Activated naive CD8-positive, alpha-beta T cell treated with anti-CD3 and anti-CD28 coated beads, Interleukin-2, amount 50 U/mL, for 24 hours (primary cell): Measurements from ENCODE around the gene SYNE3.

Source experiments
- ATAC-seq: fragments of 150-1000 bp; cut with Tn5 transposase; one replicate; pipeline ENCODE4 v1.10.0; 2021
- DNase-seq: peaks from one replicate; pipeline ENCODE4 v3.0.0; 2021
- H3K27ac Mint-ChIP-seq: one replicate; pipeline ENCODE4 v1.8.0; 2021; ENCODE audit warnings: mild to moderate bottlenecking, mixed read lengths
- H3K27me3 Mint-ChIP-seq: one replicate; pipeline ENCODE4 v1.8.0; 2021; ENCODE audit warnings: mixed read lengths
- H3K36me3 Mint-ChIP-seq: one replicate; pipeline ENCODE4 v1.8.0; 2021; ENCODE audit warnings: low read depth, mixed read lengths
- H3K4me1 Mint-ChIP-seq: one replicate; pipeline ENCODE4 v1.8.0; 2021; ENCODE audit warnings: mixed read lengths
- H3K4me3 Mint-ChIP-seq: one replicate; pipeline ENCODE4 v1.8.0; 2021; ENCODE audit warnings: mild to moderate bottlenecking, moderate library complexity, mixed read lengths
- H3K9me3 Mint-ChIP-seq: one replicate; pipeline ENCODE4 v1.8.0; 2021; ENCODE audit warnings: mixed read lengths

Gene SYNE3

GRCh38 chr14:95547626-95548327, 31.3 kb upstream of the SYNE3 start:
- no peak overlapping the region for H3K4me3 Mint-ChIP-seq
- H3K4me1 Mint-ChIP-seq: peaks cover 9% of the 10 kb centered on the region
- no peak for DNase-seq
- H3K36me3 Mint-ChIP-seq: peaks cover 19% of the 10 kb centered on the region
- H3K27ac Mint-ChIP-seq: no peak overlapping the region
- no peaks in the 10 kb centered on the region for H3K9me3 Mint-ChIP-seq
- H3K27me3 Mint-ChIP-seq: no peaks in the 10 kb centered on the region
- no peak for ATAC-seq

- H3K27ac Mint-ChIP-seq: no peak overlapping the region
- H3K4me3 Mint-ChIP-seq: no peak overlapping the region
- ATAC-seq (no peak), DNase-seq (no peak)
- H3K4me1 Mint-ChIP-seq: peaks cover 9% of the 10 kb centered on the region
- no peaks in the 10 kb centered on the region for H3K9me3 Mint-ChIP-seq
- H3K36me3 Mint-ChIP-seq: peaks cover 19% of the 10 kb centered on the region
- no peaks in the 10 kb centered on the region for H3K27me3 Mint-ChIP-seq
Measured at GRCh38 chr14:95547272-95547625, 30.8 kb upstream of the SYNE3 start.

DNA sequence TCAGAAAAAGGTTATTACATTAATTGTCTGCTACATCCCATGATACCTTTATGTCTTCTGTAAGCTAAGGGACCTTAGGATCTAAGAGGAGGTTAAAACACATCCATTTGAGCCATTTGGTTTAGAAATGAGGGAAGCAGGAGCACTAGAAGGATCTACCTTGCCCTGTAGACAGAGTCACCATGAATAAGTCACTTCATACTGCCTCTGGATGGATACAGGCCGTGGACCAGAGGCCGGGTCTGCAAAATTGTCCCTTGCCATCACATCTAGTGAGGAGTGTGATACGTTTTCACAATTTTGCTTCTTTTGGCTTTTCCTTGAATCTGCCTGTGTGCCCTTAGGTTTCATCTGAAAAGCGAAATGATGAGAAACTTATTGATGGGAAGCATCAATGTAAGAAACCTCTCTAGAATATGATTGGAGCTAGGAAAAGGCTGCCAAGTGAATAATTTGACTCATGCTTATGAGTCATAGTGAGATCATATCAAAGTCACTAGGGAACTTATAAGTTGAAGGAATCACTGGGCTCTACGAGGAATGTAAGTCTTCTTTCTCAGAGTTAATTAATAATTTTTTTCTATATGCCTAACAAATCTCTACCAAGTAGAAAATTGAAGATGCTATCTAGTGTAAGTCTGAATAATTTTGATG, 29.2 kb upstream of the SYNE3 start:
- H3K4me3 Mint-ChIP-seq: no peak overlapping the region
- no peaks in the 10 kb centered on the region for H3K27me3 Mint-ChIP-seq
- no peak overlapping the region for H3K27ac Mint-ChIP-seq
- peaks cover 16% of the 10 kb centered on the region for H3K36me3 Mint-ChIP-seq
- H3K9me3 Mint-ChIP-seq: no peaks in the 10 kb centered on the region
- DNase-seq: no peak
- ATAC-seq: peak; percentile 36
- H3K4me1 Mint-ChIP-seq: peaks cover 15% of the 10 kb centered on the region

- Mint-ChIP-seq H3K27ac (no peak overlapping the region), H3K4me3 (no peak overlapping the region), H3K4me1 (peaks cover 20% of the 10 kb centered on the region), H3K36me3 (peaks cover 16% of the 10 kb centered on the region), H3K9me3 (no peaks in the 10 kb centered on the region), H3K27me3 (no peaks in the 10 kb centered on the region)
- no peak for DNase-seq
- ATAC-seq: no peak
Measured at GRCh38 chr14:95544588-95544987, 28.1 kb upstream of the SYNE3 start.

DNA sequence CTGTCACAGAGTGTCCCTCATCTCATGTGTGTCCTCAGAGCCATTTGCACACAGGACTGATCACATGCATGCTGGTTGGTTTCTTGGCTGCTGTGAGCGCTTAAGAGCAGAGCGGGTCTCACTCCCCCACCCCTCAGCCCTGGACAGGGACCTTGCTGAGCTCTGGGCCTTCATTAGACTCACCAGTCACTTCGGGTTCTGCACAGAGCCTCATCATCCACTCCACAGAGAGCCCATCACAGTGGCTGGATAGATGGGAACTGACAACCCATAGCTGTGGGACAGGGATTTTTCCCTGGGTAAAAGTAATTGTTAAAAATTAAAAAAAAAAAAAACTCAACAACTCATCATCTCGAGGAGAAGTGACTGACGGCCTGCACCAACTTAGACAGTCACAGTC, 26.6 kb upstream of the SYNE3 start:
- Mint-ChIP-seq H3K9me3 (no peaks in the 10 kb centered on the region), H3K4me1 (peaks cover 32% of the 10 kb centered on the region), H3K27ac (no peak overlapping the region), H3K27me3 (no peaks in the 10 kb centered on the region), H3K36me3 (peaks cover 16% of the 10 kb centered on the region), H3K4me3 (no peak overlapping the region)
- DNase-seq (no peak), ATAC-seq (no peak)

DNA sequence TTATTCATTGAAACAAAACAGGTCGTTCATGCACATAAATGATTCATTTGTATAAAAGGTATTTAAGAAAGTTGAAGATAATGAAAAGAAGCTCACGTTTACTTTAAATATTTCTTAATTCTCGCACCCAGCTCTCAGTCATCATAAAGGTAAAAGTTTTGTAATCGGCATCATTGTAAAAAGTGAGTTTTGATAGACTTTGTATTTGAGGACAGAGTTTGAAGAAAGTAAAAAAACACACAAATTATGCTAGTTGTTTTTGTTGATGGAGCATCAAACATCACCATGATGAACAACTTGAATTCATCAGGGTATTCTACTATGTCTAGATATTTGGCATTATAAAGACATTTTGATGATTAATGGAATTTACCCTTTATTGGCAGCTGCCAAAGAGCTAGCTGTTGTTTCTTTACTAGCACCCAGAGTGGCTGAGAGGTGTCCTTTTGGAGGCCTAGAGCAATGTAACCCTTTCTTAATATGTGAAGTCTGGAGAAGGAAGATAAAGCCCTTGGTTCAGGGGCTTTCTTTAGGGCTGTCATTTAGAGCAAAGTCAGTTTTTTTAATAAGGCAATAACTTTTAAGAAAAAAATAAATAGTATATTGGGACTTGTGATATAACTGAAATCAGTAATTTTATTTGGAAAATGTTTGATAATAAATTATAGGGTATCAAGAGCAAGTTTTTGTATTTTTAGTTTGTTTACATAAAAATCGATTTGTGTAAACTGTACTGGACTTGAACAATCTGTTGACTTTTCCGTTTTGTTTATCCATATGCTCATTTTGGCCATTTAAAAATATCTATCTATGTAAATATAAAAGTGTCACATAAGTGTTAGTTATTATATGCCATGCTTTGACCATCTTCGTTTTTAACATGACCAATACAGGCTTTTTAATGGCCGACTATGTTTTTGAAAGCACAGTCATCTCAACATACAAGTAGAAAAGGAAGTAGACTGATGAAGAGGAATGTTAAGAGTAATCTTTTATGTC, 25.8 kb upstream of the SYNE3 start:
- H3K27ac Mint-ChIP-seq: no peak overlapping the region
- ATAC-seq (no peak), DNase-seq (no peak)
- no peaks in the 10 kb centered on the region for H3K9me3 Mint-ChIP-seq
- no peaks in the 10 kb centered on the region for H3K27me3 Mint-ChIP-seq
- H3K4me3 Mint-ChIP-seq: no peak overlapping the region
- peaks cover 16% of the 10 kb centered on the region for H3K36me3 Mint-ChIP-seq
- H3K4me1 Mint-ChIP-seq: peaks cover 38% of the 10 kb centered on the region

GRCh38 chr14:95541346-95541745, 24.9 kb upstream of the SYNE3 start:
- Mint-ChIP-seq H3K4me1 (peaks cover 47% of the 10 kb centered on the region), H3K27ac (no peak overlapping the region), H3K27me3 (no peaks in the 10 kb centered on the region), H3K36me3 (peaks cover 16% of the 10 kb centered on the region), H3K9me3 (no peaks in the 10 kb centered on the region), H3K4me3 (no peak overlapping the region)
- no peak for DNase-seq
- ATAC-seq: no peak

- Mint-ChIP-seq H3K36me3 (peaks cover 17% of the 10 kb centered on the region), H3K9me3 (no peaks in the 10 kb centered on the region), H3K4me1 (peaks cover 49% of the 10 kb centered on the region), H3K27me3 (no peaks in the 10 kb centered on the region), H3K4me3 (no peak overlapping the region), H3K27ac (no peak overlapping the region)
- no peak for ATAC-seq
- no peak for DNase-seq
Measured at GRCh38 chr14:95540236-95540855, 23.9 kb upstream of the SYNE3 start.

GRCh38 chr14:95538801-95539509, 22.5 kb upstream of the SYNE3 start:
- no peak for DNase-seq
- Mint-ChIP-seq H3K9me3 (no peaks in the 10 kb centered on the region), H3K4me1 (peaks cover 52% of the 10 kb centered on the region), H3K27ac (no peak overlapping the region), H3K4me3 (no peak overlapping the region), H3K27me3 (peaks cover 4% of the 10 kb centered on the region), H3K36me3 (peaks cover 7% of the 10 kb centered on the region)
- no peak for ATAC-seq

DNA sequence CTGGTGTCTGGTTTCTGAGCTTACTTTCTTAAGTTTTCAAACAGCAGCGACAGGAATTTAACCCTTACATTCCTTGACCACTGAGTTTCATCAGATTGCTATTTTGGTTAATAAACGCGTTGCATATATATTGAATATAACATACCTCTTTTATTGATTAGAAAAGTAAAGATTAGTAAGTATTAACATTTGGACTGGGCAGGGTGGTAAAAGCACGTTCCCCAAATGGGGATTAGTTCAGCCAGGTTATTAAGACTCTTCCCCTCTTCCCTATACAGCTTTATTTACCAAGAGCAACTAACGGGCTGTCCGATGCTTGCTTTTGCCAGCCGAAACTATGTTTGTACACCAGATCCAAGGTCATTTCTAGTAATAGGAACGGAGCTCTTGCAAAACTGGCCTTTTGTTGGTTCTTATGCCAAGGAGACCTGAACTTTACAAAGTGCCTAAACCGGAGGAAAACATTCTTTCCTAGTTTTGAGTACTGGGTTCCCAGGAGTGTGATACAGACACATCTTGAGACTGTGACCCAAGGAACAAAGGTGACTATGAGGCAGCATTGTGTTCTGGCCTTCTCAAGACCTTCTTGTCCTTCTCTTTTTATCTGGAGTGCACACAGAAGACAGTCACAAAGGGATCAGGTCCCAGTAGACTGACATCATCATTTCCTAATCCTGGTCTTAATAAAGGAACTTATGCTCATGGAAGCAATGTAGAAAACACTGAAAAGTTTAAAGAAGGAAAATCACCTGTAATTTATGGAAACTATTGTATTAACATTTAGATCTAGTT, 21.0 kb upstream of the SYNE3 start:
- Mint-ChIP-seq H3K4me3 (peak overlapping the region; percentile 99), H3K36me3 (peaks cover 19% of the 10 kb centered on the region), H3K27ac (no peak overlapping the region), H3K4me1 (peaks cover 60% of the 10 kb centered on the region), H3K27me3 (peaks cover 4% of the 10 kb centered on the region), H3K9me3 (no peaks in the 10 kb centered on the region)
- ATAC-seq: no peak
- DNase-seq: no peak

DNA sequence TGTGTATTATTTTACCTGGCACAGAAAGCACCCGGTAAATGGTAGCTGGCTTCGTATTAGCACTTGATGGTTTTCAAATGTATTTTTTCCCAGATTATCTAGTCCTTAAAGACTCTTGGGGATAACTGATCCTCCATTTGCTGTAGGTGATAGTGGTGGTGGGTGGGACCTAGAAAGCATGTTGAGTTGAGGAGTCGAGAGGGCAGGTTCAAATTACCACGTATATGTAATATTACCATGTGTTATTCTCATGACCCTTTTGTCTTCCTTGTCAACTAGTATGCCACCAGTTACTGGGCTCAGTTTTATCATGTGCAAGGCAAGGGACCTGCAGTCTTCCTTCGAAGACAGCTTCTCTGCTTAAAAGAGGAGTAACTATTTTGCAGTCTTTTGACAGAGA, 20.2 kb upstream of the SYNE3 start:
- Mint-ChIP-seq H3K4me3 (peak overlapping the region; percentile 99), H3K36me3 (peaks cover 25% of the 10 kb centered on the region), H3K9me3 (no peaks in the 10 kb centered on the region), H3K27me3 (peaks cover 4% of the 10 kb centered on the region), H3K4me1 (peaks cover 65% of the 10 kb centered on the region), H3K27ac (peak overlapping the region; percentile 26)
- ATAC-seq (no peak), DNase-seq (no peak)

DNA sequence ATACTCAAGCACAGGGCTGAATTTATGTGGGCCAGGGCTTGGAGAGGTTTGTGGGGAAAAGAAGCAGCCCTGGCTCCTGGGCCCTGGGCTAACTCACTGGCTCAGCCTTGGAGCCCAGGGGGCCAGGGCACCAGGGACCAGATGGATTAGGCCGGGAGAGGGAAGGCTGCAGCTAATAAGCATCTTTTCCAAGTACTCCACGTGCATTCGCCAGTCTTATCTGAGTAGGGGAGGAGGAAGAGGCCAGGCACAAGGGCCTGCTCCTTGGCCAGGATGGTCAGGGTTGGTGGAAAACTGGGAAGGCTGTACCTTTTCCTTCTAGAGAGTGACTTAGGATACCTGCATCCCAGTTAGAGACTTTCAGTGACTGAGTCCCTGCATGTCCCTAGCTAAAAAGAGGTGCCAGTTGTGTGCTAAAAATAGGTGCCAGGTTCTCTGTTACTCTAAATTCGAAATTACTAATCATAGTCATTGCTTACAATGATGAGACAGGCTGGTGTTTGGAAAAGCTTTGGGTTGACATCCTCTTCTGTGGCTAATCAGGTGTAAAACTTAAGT, 19.7 kb upstream of the SYNE3 start:
- ATAC-seq (no peak), DNase-seq (no peak)
- Mint-ChIP-seq H3K36me3 (peaks cover 30% of the 10 kb centered on the region), H3K27ac (peak overlapping the region; percentile 90), H3K27me3 (peaks cover 4% of the 10 kb centered on the region), H3K4me3 (peak overlapping the region; percentile 99), H3K4me1 (peaks cover 69% of the 10 kb centered on the region), H3K9me3 (no peaks in the 10 kb centered on the region)
